HCT116 (cell line): ENCODE measurements around the gene MPHOSPH6. TPM values are rescaled to one million over a fixed set of nuclear protein-coding genes. Genes with fewer than 3 reads are reported as not detected.

Source experiments
- ATAC-seq: fragments of 200-7000 bp; cut with Tn5 transposase; 2 replicates; pipeline ENCODE4 v1.9.1; 2020; ENCODE audit warnings: mild to moderate bottlenecking, moderate library complexity
- BruUV-seq: library from RNA; stranded (reverse); fragments of 400-500 nt; replicated peaks from 2 replicates; lab custom pipeline; 2021; lab: Mats Ljungman, UMichigan
- CTCF ChIA-PET: fragments of 300-600 bp; sonication (Branson Sonifier 250); formaldehyde crosslinking; loops from one replicate; lab custom pipeline; 2021; ENCODE audit warnings: antibody characterized with exemption; lab: Charles Lee
- POLR2A ChIA-PET: fragments of 300-600, 350-600 bp; sonication (Branson Sonifier 250); formaldehyde crosslinking; loops from one replicate; lab custom pipeline; 2021; ENCODE audit warnings: antibody characterized with exemption; lab: Charles Lee
- RAD21 ChIA-PET, 2 experiments: fragments of 300-600 bp; sonication (Branson Sonifier 250); formaldehyde crosslinking; loops; one replicate each; lab custom pipeline; 2023; ENCODE audit warnings: low total read pairs in 2 of 2; ENCODE audit not compliant: uncharacterized antibody in 2 of 2, unreplicated experiment in 2 of 2, low non-redundant PET in 1 of 2; lab: Charles Lee
- DNase-seq: peaks from one replicate; pipeline ENCODE4 v3.0.0-alpha.2; 2010; ENCODE audit warnings: low read depth, low spot score
- H2AFZ ChIP-seq: fragments of 200-600 bp; shearing (Covaris generic), sonication (generic); 2 replicates; pipeline ENCODE4 v1.6.1; 2017; ENCODE audit warnings: low read depth, mixed run types, mixed read lengths, antibody characterized with exemption, low read length; ENCODE audit not compliant: poor library complexity, severe bottlenecking
- H3K27ac ChIP-seq: 2 replicates; pipeline ENCODE4 v1.5.1; 2012; ENCODE audit warnings: low read depth, low read length
- H3K27me3 ChIP-seq: fragments of 200-600 bp; sonication (generic); 2 replicates; pipeline ENCODE4 v1.6.1; 2016; ENCODE audit warnings: mixed run types, low read length, mixed read lengths; ENCODE audit not compliant: insufficient read depth
- H3K36me3 ChIP-seq, 2 experiments: fragments of 200-500 bp in 1 of 2; fragments of 200-600 bp in 1 of 2; sonication (Bioruptor generic) in 1 of 2; sonication (generic) in 1 of 2; 2 replicates each; pipeline versions ENCODE4 v1.5.1 to v1.6.1; 2014 to 2016; ENCODE audit warnings: low read length in 2 of 2, inconsistent platforms in 1 of 2, mixed read lengths in 1 of 2, mixed run types in 1 of 2; ENCODE audit not compliant: insufficient read depth in 2 of 2, control insufficient read depth in 1 of 2
- H3K4me1 ChIP-seq, 2 experiments: fragments of 200-600 bp in 1 of 2; sonication (generic) in 1 of 2; 2 replicates each; pipeline versions ENCODE4 v1.5.1 to v1.6.1; 2012 to 2017; ENCODE audit warnings: low read length in 2 of 2, inconsistent platforms in 1 of 2, mild to moderate bottlenecking in 1 of 2, mixed read lengths in 1 of 2, mixed run types in 1 of 2, moderate library complexity in 1 of 2; ENCODE audit not compliant: insufficient read depth in 2 of 2, control insufficient read depth in 1 of 2
- H3K4me2 ChIP-seq: fragments of 200-600 bp; sonication (generic); 2 replicates; pipeline ENCODE4 v1.6.1; 2017; ENCODE audit warnings: mixed run types, low read length, mixed read lengths
- H3K4me3 ChIP-seq, 2 experiments: fragments of 200-600 bp in 1 of 2; sonication (generic) in 1 of 2; replicated peaks in 1 of 2; 2 replicates each; pipeline ENCODE4 v1.5.1; 2011 to 2016; ENCODE audit warnings: low read length in 2 of 2, control low read depth in 1 of 2, low read depth in 1 of 2, mild to moderate bottlenecking in 1 of 2, mixed read lengths in 1 of 2, mixed run types in 1 of 2
- H3K79me2 ChIP-seq: fragments of 200-600 bp; sonication (generic); 2 replicates; pipeline ENCODE4 v1.6.1; 2017; ENCODE audit warnings: mild to moderate bottlenecking, mixed run types, low read length, moderate library complexity, mixed read lengths; ENCODE audit not compliant: insufficient read depth
- H3K9ac ChIP-seq: fragments of 200-600 bp; sonication (generic); 2 replicates; pipeline ENCODE4 v1.6.1; 2016; ENCODE audit warnings: low read length, mixed read lengths
- H3K9me2 ChIP-seq: fragments of 200-600 bp; sonication (generic), shearing (Covaris generic); 2 replicates; pipeline ENCODE4 v1.6.1; 2017; ENCODE audit warnings: mixed run types, mild to moderate bottlenecking, moderate library complexity; ENCODE audit not compliant: insufficient read depth
- H3K9me3 ChIP-seq, 2 experiments: fragments of 200-500 bp in 1 of 2; fragments of 200-600 bp in 1 of 2; sonication (Bioruptor generic) in 1 of 2; sonication (generic) in 1 of 2; 2 replicates each; pipeline ENCODE4 v1.6.1; 2014 to 2017; ENCODE audit warnings: low read length in 2 of 2, mixed read lengths in 2 of 2, inconsistent platforms in 1 of 2, low read depth in 1 of 2, mild to moderate bottlenecking in 1 of 2, mixed run types in 1 of 2, moderate library complexity in 1 of 2; ENCODE audit not compliant: control insufficient read depth in 1 of 2, insufficient read depth in 1 of 2
- H4K20me1 ChIP-seq: fragments of 200-600 bp; sonication (generic), shearing (Covaris generic); 2 replicates; pipeline ENCODE4 v1.6.1; 2017; ENCODE audit warnings: mixed run types, mild to moderate bottlenecking, moderate library complexity; ENCODE audit not compliant: insufficient read depth
- ATF3 ChIP-seq: IDR thresholded peaks from 2 replicates; pipeline ENCODE4 v1.6.1; 2012
- CBX3 ChIP-seq: IDR thresholded peaks from 2 replicates; pipeline ENCODE4 v1.6.1; 2012; ENCODE audit warnings: low read depth
- CEBPB ChIP-seq: IDR thresholded peaks from 2 replicates; pipeline ENCODE4 v1.6.1; 2012; ENCODE audit warnings: low read depth
- EGR1 ChIP-seq: IDR thresholded peaks from 2 replicates; pipeline ENCODE4 v1.6.1; 2012; ENCODE audit warnings: low read depth
- ELF1 ChIP-seq: IDR thresholded peaks from 2 replicates; pipeline ENCODE4 v1.6.1; 2012; ENCODE audit warnings: low read depth, borderline replicate concordance
- EZH2phosphoT487 ChIP-seq: fragments of 200-600 bp; IDR thresholded peaks from 2 replicates; pipeline ENCODE4 v1.6.1; 2018; ENCODE audit warnings: antibody characterized with exemption, borderline replicate concordance
- POLR2AphosphoS5 ChIP-seq: IDR thresholded peaks from 2 replicates; pipeline ENCODE4 v1.6.1; 2011; ENCODE audit warnings: mild to moderate bottlenecking, low read depth, low read length, moderate library complexity
- RAD21 ChIP-seq: IDR thresholded peaks from 2 replicates; pipeline ENCODE4 v1.6.1; 2012; ENCODE audit warnings: low read depth, mild to moderate bottlenecking
- REST ChIP-seq: IDR thresholded peaks from 2 replicates; pipeline ENCODE4 v1.6.1; 2012; ENCODE audit warnings: low read depth
- SRF ChIP-seq: IDR thresholded peaks from 2 replicates; pipeline ENCODE4 v1.6.1; 2012; ENCODE audit warnings: low read depth
- intact Hi-C: fragments of 100-400 bp; cut with micrococcal nuclease; formaldehyde crosslinking; loops from 2 replicates; pipeline ENCODE4 v1.10.0; 2022
- total RNA-seq: library from RNA; stranded (reverse); gene quantifications from one replicate; pipeline ENCODE4 v1.2.1, GENCODE V29; 2021; ENCODE audit not compliant: unreplicated experiment

Gene MPHOSPH6
- total RNA-seq, 1 experiment from 2014 or later: 52.2 TPM

- ChIA-PET POLR2A (no interaction called here), CTCF (no interaction called here), RAD21 (no interaction called here)
- no peaks in the 10 kb centered on the region for H3K9me2 ChIP-seq
- intact Hi-C loops: no loop called here
- H3K27ac ChIP-seq: no peak overlapping the region
- H4K20me1 ChIP-seq: no peaks in the 10 kb centered on the region
- H3K4me1 ChIP-seq: no peaks in the 10 kb centered on the region
- H3K4me3 ChIP-seq: no peak overlapping the region
- BruUV-seq: no TSS peak
- DNase-seq (no peak), ATAC-seq (no peak)
- TF ChIP-seq ATF3 (no peak), RAD21 (no peak)
- H2AFZ ChIP-seq: no peak overlapping the region
- H3K27me3 ChIP-seq: peaks cover 71% of the 10 kb centered on the region
- H3K36me3 ChIP-seq: no peaks in the 10 kb centered on the region
- no peaks in the 10 kb centered on the region for H3K9me3 ChIP-seq
- no peak overlapping the region for H3K4me2 ChIP-seq
- no peak overlapping the region for H3K9ac ChIP-seq
- no peaks in the 10 kb centered on the region for H3K79me2 ChIP-seq
Observed at GRCh38 chr16:82183004-82183397, 13.0 kb upstream of the MPHOSPH6 start.

- TF ChIP-seq ELF1: no peak
- no peak for TF ChIP-seq SRF
- TF ChIP-seq EGR1: no peak
- TF ChIP-seq POLR2AphosphoS5: no peak
- TF ChIP-seq EZH2phosphoT487: no peak
- TF ChIP-seq CBX3: no peak
- no peak for TF ChIP-seq CEBPB
- no peak for TF ChIP-seq REST
- no peak overlapping the region for H2AFZ ChIP-seq
- H3K27ac ChIP-seq: no peak overlapping the region
- no peaks in the 10 kb centered on the region for H3K36me3 ChIP-seq
- no peaks in the 10 kb centered on the region for H3K9me3 ChIP-seq
- no peak for ATAC-seq
- no peaks in the 10 kb centered on the region for H3K4me1 ChIP-seq
- H3K9me2 ChIP-seq: no peaks in the 10 kb centered on the region
- H3K4me2 ChIP-seq: no peak overlapping the region
- ChIA-PET POLR2A (no interaction called here), CTCF (no interaction called here), RAD21 (no interaction called here)
- H3K4me3 ChIP-seq: no peak overlapping the region
- no peaks in the 10 kb centered on the region for H3K79me2 ChIP-seq
- BruUV-seq: no TSS peak
- DNase-seq: no peak
- H3K9ac ChIP-seq: no peak overlapping the region
- intact Hi-C loops: no loop called here
- H3K27me3 ChIP-seq: peaks cover 71% of the 10 kb centered on the region
- no peaks in the 10 kb centered on the region for H4K20me1 ChIP-seq
Observed at GRCh38 chr16:82182266-82183003, 12.4 kb upstream of the MPHOSPH6 start.
